Keratinocyte (primary cell): Measurements from ENCODE around the gene PARVA.

Experiments
- CTCF ChIP-seq, 3 experiments: IDR thresholded peaks in 1 of 3; conservative IDR thresholded peaks in 1 of 3; optimal IDR thresholded peaks in 1 of 3; 2 replicates in 2 of 3; 3 replicates in 1 of 3; pipeline versions ENCODE3 to v1.5.1; 2011; ENCODE audit warnings: low read length in 3 of 3, mild to moderate bottlenecking in 3 of 3, moderate library complexity in 2 of 3, control low read depth in 1 of 3, inconsistent platforms in 1 of 3; ENCODE audit not compliant: insufficient read depth in 2 of 3; ENCODE audit errors: extremely low read depth in 1 of 3
- EZH2 ChIP-seq: IDR thresholded peaks from one replicate; pipeline ENCODE4 v1.6.1; 2012; ENCODE audit warnings: inconsistent platforms, mild to moderate bottlenecking, low read length, moderate library complexity

DNA sequence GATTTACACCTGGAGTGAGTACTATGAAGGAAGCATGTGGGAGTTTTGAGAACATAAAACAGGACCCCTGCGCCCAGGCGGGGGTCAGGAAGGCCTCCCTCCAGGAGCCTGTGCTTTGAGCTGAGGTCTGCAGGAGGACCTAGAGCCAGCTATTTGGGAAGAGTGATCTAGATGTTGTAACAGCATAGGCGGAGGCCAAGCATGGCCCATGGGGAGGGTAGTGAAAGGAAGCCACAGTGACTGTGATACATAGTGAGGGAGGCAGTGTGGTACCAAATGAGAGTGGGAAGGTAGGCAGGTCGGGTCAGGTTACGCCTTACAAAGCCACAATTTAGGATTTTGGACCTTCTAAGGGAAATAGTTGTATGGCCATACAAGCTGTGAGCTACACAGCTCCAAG is 147.5 kb downstream of the PARVA start:
- TF ChIP-seq CTCF (optimal IDR thresholded peaks at IDR 0.05 in 1 of 3, IDR thresholded peaks at IDR 0.05 in 1 of 3, conservative IDR thresholded peaks at IDR 0.05 in 1 of 3; ENCODE audit: extremely low read depth in 1 of 3, insufficient read depth in 2 of 3, low read length in 3 of 3) (no peak), EZH2 (no peak)
